ENCODE data around the gene STAG1. TPM values are rescaled to one million over a fixed set of nuclear protein-coding genes. Genes with fewer than 3 reads are reported as not detected.

The STAG1 gene
- total RNA-seq, 1 donor: 58.6 TPM

GRCh38 chr3:136396916-136397315 is 355.3 kb downstream of the STAG1 start:
- Histone ChIP-seq H3K79me2 (ENCODE audit: insufficient read depth, low read length) (no peaks in the 10 kb centered on the region), H3K4me2 (ENCODE audit: insufficient read depth, low read length) (no peak overlapping the region), H4K20me1 (ENCODE audit: insufficient read depth, low read length) (no peaks in the 10 kb centered on the region), H3K27me3 (ENCODE audit: insufficient read depth, low read length) (no peaks in the 10 kb centered on the region), H3K36me3 (ENCODE audit: insufficient read depth, low read length) (no peaks in the 10 kb centered on the region), H3K4me1 (ENCODE audit: insufficient read depth, low read length) (peaks cover 6% of the 10 kb centered on the region), H2AFZ (ENCODE audit: low read length) (no peak overlapping the region), H3K27ac (ENCODE audit: low read depth, low read length) (no peak overlapping the region), H3K9me3 (ENCODE audit: low read depth, low read length) (no peaks in the 10 kb centered on the region), H3K4me3 (ENCODE audit: insufficient read depth, low read length) (no peak overlapping the region)
- no peak for TF ChIP-seq CTCF (IDR thresholded peaks at IDR 0.05; ENCODE audit: extremely low read depth, low read depth, low read length)
- DNase-seq (ENCODE audit: insufficient read length, low spot score, missing footprints): peak; percentile 85

- no peak for DNase-seq (ENCODE audit: insufficient read length, low spot score, missing footprints)
- no peak overlapping the region for H3K27ac ChIP-seq (ENCODE audit: low read depth, low read length)
- peaks cover 6% of the 10 kb centered on the region for H3K4me1 ChIP-seq (ENCODE audit: insufficient read depth, low read length)
- no peaks in the 10 kb centered on the region for H3K27me3 ChIP-seq (ENCODE audit: insufficient read depth, low read length)
- no peaks in the 10 kb centered on the region for H4K20me1 ChIP-seq (ENCODE audit: insufficient read depth, low read length)
- H3K36me3 ChIP-seq (ENCODE audit: insufficient read depth, low read length): no peaks in the 10 kb centered on the region
- TF ChIP-seq CTCF (IDR thresholded peaks at IDR 0.05; ENCODE audit: extremely low read depth, low read depth, low read length): no peak
- H3K9me3 ChIP-seq (ENCODE audit: low read depth, low read length): no peaks in the 10 kb centered on the region
- no peak overlapping the region for H2AFZ ChIP-seq (ENCODE audit: low read length)
- H3K79me2 ChIP-seq (ENCODE audit: insufficient read depth, low read length): no peaks in the 10 kb centered on the region
- H3K4me2 ChIP-seq (ENCODE audit: insufficient read depth, low read length): no peak overlapping the region
- H3K4me3 ChIP-seq (ENCODE audit: insufficient read depth, low read length): no peak overlapping the region
These were observed 361.6 kb downstream of the STAG1 start for GRCh38 chr3:136390574-136390973.

GRCh38 chr3:136387031-136387430 is 365.1 kb downstream of the STAG1 start:
- no peak for DNase-seq (ENCODE audit: insufficient read length, low spot score, missing footprints)
- H3K36me3 ChIP-seq (ENCODE audit: insufficient read depth, low read length): no peaks in the 10 kb centered on the region
- H4K20me1 ChIP-seq (ENCODE audit: insufficient read depth, low read length): no peaks in the 10 kb centered on the region
- no peak overlapping the region for H3K4me2 ChIP-seq (ENCODE audit: insufficient read depth, low read length)
- H2AFZ ChIP-seq (ENCODE audit: low read length): no peak overlapping the region
- H3K4me1 ChIP-seq (ENCODE audit: insufficient read depth, low read length): no peaks in the 10 kb centered on the region
- H3K27ac ChIP-seq (ENCODE audit: low read depth, low read length): no peak overlapping the region
- H3K9me3 ChIP-seq (ENCODE audit: low read depth, low read length): no peaks in the 10 kb centered on the region
- no peaks in the 10 kb centered on the region for H3K27me3 ChIP-seq (ENCODE audit: insufficient read depth, low read length)
- no peaks in the 10 kb centered on the region for H3K79me2 ChIP-seq (ENCODE audit: insufficient read depth, low read length)
- no peak for TF ChIP-seq CTCF (IDR thresholded peaks at IDR 0.05; ENCODE audit: extremely low read depth, low read depth, low read length)
- H3K4me3 ChIP-seq (ENCODE audit: insufficient read depth, low read length): no peak overlapping the region

GRCh38 chr3:136385457-136385856 is 366.7 kb downstream of the STAG1 start:
- H3K79me2 ChIP-seq (ENCODE audit: insufficient read depth, low read length): no peaks in the 10 kb centered on the region
- no peak overlapping the region for H3K27ac ChIP-seq (ENCODE audit: low read depth, low read length)
- H2AFZ ChIP-seq (ENCODE audit: low read length): no peak overlapping the region
- H3K4me1 ChIP-seq (ENCODE audit: insufficient read depth, low read length): no peaks in the 10 kb centered on the region
- no peak overlapping the region for H3K4me2 ChIP-seq (ENCODE audit: insufficient read depth, low read length)
- no peaks in the 10 kb centered on the region for H4K20me1 ChIP-seq (ENCODE audit: insufficient read depth, low read length)
- no peaks in the 10 kb centered on the region for H3K36me3 ChIP-seq (ENCODE audit: insufficient read depth, low read length)
- DNase-seq (ENCODE audit: insufficient read length, low spot score, missing footprints): no peak
- no peaks in the 10 kb centered on the region for H3K27me3 ChIP-seq (ENCODE audit: insufficient read depth, low read length)
- H3K4me3 ChIP-seq (ENCODE audit: insufficient read depth, low read length): no peak overlapping the region
- TF ChIP-seq CTCF (IDR thresholded peaks at IDR 0.05; ENCODE audit: extremely low read depth, low read depth, low read length): no peak
- H3K9me3 ChIP-seq (ENCODE audit: low read depth, low read length): no peaks in the 10 kb centered on the region
